WTC11 (cell line): ENCODE results near the gene GLYATL3. TPM values are rescaled to one million over a fixed set of nuclear protein-coding genes. Genes with fewer than 3 reads are reported as not detected.

ENCODE experiments used
- ATAC-seq: fragments of 200-7000 bp; cut with Tn5 transposase; 2 replicates; pipeline ENCODE4 v1.10.0; 2021; ENCODE audit warnings: mild to moderate bottlenecking, moderate library complexity
- CTCF ChIA-PET: fragments of 300-600 bp; sonication (Branson Sonifier 250); formaldehyde crosslinking; loops from one replicate; lab custom pipeline; 2021; ENCODE audit warnings: antibody characterized with exemption; lab: Charles Lee
- POLR2A ChIA-PET: fragments of 350-600 bp; sonication (Branson Sonifier 250); formaldehyde crosslinking; loops from one replicate; lab custom pipeline; 2021; ENCODE audit warnings: antibody characterized with exemption; lab: Charles Lee
- DNase-seq: peaks from one replicate; pipeline ENCODE4 v3.0.0; 2021; ENCODE audit warnings: low spot score
- H3K27ac Mint-ChIP-seq: 2 replicates; pipeline ENCODE4 v1.8.0; 2021; ENCODE audit warnings: mixed read lengths
- H3K27me3 Mint-ChIP-seq: 2 replicates; pipeline ENCODE4 v1.8.0; 2021; ENCODE audit warnings: low read depth, mild to moderate bottlenecking, moderate library complexity, mixed read lengths
- H3K36me3 Mint-ChIP-seq: 2 replicates; pipeline ENCODE4 v1.8.0; 2021; ENCODE audit warnings: mixed read lengths
- H3K4me1 Mint-ChIP-seq: 2 replicates; pipeline ENCODE4 v1.8.0; 2022; ENCODE audit warnings: mixed read lengths
- H3K4me3 Mint-ChIP-seq: 2 replicates; pipeline ENCODE4 v1.8.0; 2021; ENCODE audit warnings: mild to moderate bottlenecking, moderate library complexity, mixed read lengths
- H3K9me3 Mint-ChIP-seq: 2 replicates; pipeline ENCODE4 v1.8.0; 2021; ENCODE audit warnings: mixed read lengths
- ATF6 ChIP-seq: sonication (generic); formaldehyde crosslinking; IDR thresholded peaks from 2 replicates; pipeline ENCODE4 v1.8.1; 2023; ENCODE audit warnings: mild to moderate bottlenecking, missing genetic modification reagents
- CBFB ChIP-seq: sonication (generic); formaldehyde crosslinking; IDR thresholded peaks from 2 replicates; pipeline ENCODE4 v1.8.1; 2022; ENCODE audit warnings: mild to moderate bottlenecking, low read depth, missing genetic modification reagents
- CREB1 ChIP-seq: sonication (generic); formaldehyde crosslinking; IDR thresholded peaks from 2 replicates; pipeline ENCODE4 v1.8.0; 2023; ENCODE audit warnings: mild to moderate bottlenecking, missing genetic modification reagents
- E2F1 ChIP-seq: sonication (generic); formaldehyde crosslinking; IDR thresholded peaks from 2 replicates; pipeline ENCODE4 v1.8.0; 2022; ENCODE audit warnings: mild to moderate bottlenecking, missing genetic modification reagents
- FOXP1 ChIP-seq: sonication (generic); formaldehyde crosslinking; IDR thresholded peaks from 2 replicates; pipeline ENCODE4 v1.8.0; 2022; ENCODE audit warnings: missing genetic modification reagents, mild to moderate bottlenecking, moderate library complexity, borderline replicate concordance
- GTF2I ChIP-seq: fragments of 250-450 bp; sonication (Bioruptor Pico); conservative IDR thresholded peaks from 2 replicates; pipeline ENCODE4 v1.4.0; 2021; ENCODE audit warnings: mild to moderate bottlenecking
- HMGA2 ChIP-seq: fragments of 250-450 bp; sonication (Bioruptor Pico); IDR thresholded peaks from 2 replicates; pipeline ENCODE4 v1.4.0; 2021; ENCODE audit warnings: mild to moderate bottlenecking, moderate library complexity
- HMGXB4 ChIP-seq: sonication (generic); formaldehyde crosslinking; IDR thresholded peaks from 2 replicates; pipeline ENCODE4 v1.8.1; 2023; ENCODE audit warnings: mild to moderate bottlenecking, moderate library complexity, missing genetic modification reagents
- IRF2 ChIP-seq: sonication (generic); formaldehyde crosslinking; IDR thresholded peaks from 2 replicates; pipeline ENCODE4 v1.8.0; 2022; ENCODE audit warnings: low read depth, missing genetic modification reagents, borderline replicate concordance
- JUN ChIP-seq: sonication (generic); formaldehyde crosslinking; IDR thresholded peaks from 2 replicates; pipeline ENCODE4 v1.8.0; 2023; ENCODE audit warnings: mild to moderate bottlenecking, missing genetic modification reagents
- MXD4 ChIP-seq: fragments of 250-450 bp; sonication (Bioruptor Pico); IDR thresholded peaks from 2 replicates; pipeline ENCODE4 v1.8.0; 2021; ENCODE audit warnings: mild to moderate bottlenecking, moderate library complexity, borderline replicate concordance
- MYBL2 ChIP-seq: sonication (generic); formaldehyde crosslinking; IDR thresholded peaks from 2 replicates; pipeline ENCODE4 v1.8.1; 2023; ENCODE audit warnings: mild to moderate bottlenecking, moderate library complexity, missing genetic modification reagents
- NR2C2 ChIP-seq: sonication (generic); formaldehyde crosslinking; IDR thresholded peaks from 2 replicates; pipeline ENCODE4 v1.8.0; 2022; ENCODE audit warnings: mild to moderate bottlenecking, missing genetic modification reagents
- NR3C1 ChIP-seq: sonication (generic); formaldehyde crosslinking; conservative IDR thresholded peaks from 2 replicates; pipeline ENCODE4 v1.8.1; 2023; ENCODE audit warnings: low read depth, mild to moderate bottlenecking, missing genetic modification reagents
- PREB ChIP-seq: sonication (generic); formaldehyde crosslinking; IDR thresholded peaks from 2 replicates; pipeline ENCODE4 v1.8.1; 2022; ENCODE audit warnings: mild to moderate bottlenecking, missing genetic modification reagents, moderate library complexity, borderline replicate concordance
- RELA ChIP-seq: sonication (generic); formaldehyde crosslinking; IDR thresholded peaks from 2 replicates; pipeline ENCODE4 v1.8.1; 2022; ENCODE audit warnings: missing genetic modification reagents, mild to moderate bottlenecking, borderline replicate concordance
- RORB ChIP-seq: fragments of 250-450 bp; sonication (Bioruptor Pico); IDR thresholded peaks from 2 replicates; pipeline ENCODE4 v1.9.0; 2021; ENCODE audit warnings: mild to moderate bottlenecking
- SMAD3 ChIP-seq: sonication (generic); formaldehyde crosslinking; IDR thresholded peaks from 2 replicates; pipeline ENCODE4 v1.8.0; 2022; ENCODE audit warnings: missing genetic modification reagents, mild to moderate bottlenecking, borderline replicate concordance
- TEAD4 ChIP-seq: sonication (generic); formaldehyde crosslinking; IDR thresholded peaks from 2 replicates; pipeline ENCODE4 v1.8.0; 2022; ENCODE audit warnings: mild to moderate bottlenecking, missing genetic modification reagents
- TP53 ChIP-seq: sonication (generic); formaldehyde crosslinking; IDR thresholded peaks from 2 replicates; pipeline ENCODE4 v1.8.1; 2023; ENCODE audit warnings: mild to moderate bottlenecking, missing genetic modification reagents
- USF1 ChIP-seq: sonication (generic); formaldehyde crosslinking; IDR thresholded peaks from 2 replicates; pipeline ENCODE4 v1.8.0; 2022; ENCODE audit warnings: mild to moderate bottlenecking, missing genetic modification reagents
- ZNF671 ChIP-seq: fragments of 250-450 bp; sonication (Bioruptor Pico); IDR thresholded peaks from 2 replicates; pipeline ENCODE4 v1.8.0; 2021; ENCODE audit warnings: mild to moderate bottlenecking
- ZSCAN18 ChIP-seq: fragments of 250-450 bp; sonication (Bioruptor Pico); IDR thresholded peaks from 2 replicates; pipeline ENCODE4 v2.1.2; 2022; ENCODE audit warnings: mild to moderate bottlenecking, moderate library complexity
- total RNA-seq: library from RNA; stranded (reverse); gene quantifications from 3 replicates; pipeline ENCODE4 v1.2.3, GENCODE V29; 2021

Gene GLYATL3
- total RNA-seq, 1 experiment from 2014 or later: not detected

- Mint-ChIP-seq H3K4me1 (peaks cover 10% of the 10 kb centered on the region), H3K4me3 (no peak overlapping the region), H3K27me3 (no peaks in the 10 kb centered on the region), H3K27ac (no peak overlapping the region), H3K9me3 (no peaks in the 10 kb centered on the region), H3K36me3 (no peaks in the 10 kb centered on the region)
- ATAC-seq (no peak), DNase-seq (no peak)
- no peak for TF ChIP-seq ZSCAN18
- no peak for TF ChIP-seq TEAD4 (CRISPR knock-in tag)
- TF ChIP-seq USF1: no peak
- TF ChIP-seq SMAD3: no peak
- no peak for TF ChIP-seq NR2C2
- no peak for TF ChIP-seq TP53 (CRISPR knock-in tag)
- TF ChIP-seq ATF6 (CRISPR knock-in tag): no peak
- TF ChIP-seq E2F1: no peak
- TF ChIP-seq NR3C1 (CRISPR knock-in tag): no peak
- POLR2A ChIA-PET: no interaction called here
- CTCF ChIA-PET: no interaction called here
These were observed 15.1 kb downstream of the GLYATL3 start for GRCh38 chr6:49514571-49515484.

- H3K36me3 Mint-ChIP-seq: no peaks in the 10 kb centered on the region
- ATAC-seq (no peak), DNase-seq (no peak)
- no peak overlapping the region for H3K27ac Mint-ChIP-seq
- no peaks in the 10 kb centered on the region for H3K9me3 Mint-ChIP-seq
- no peak overlapping the region for H3K4me3 Mint-ChIP-seq
- TF ChIP-seq MXD4 (CRISPR knock-in tag): no peak
- TF ChIP-seq CBFB (CRISPR knock-in tag): no peak
- TF ChIP-seq RELA (CRISPR knock-in tag): no peak
- TF ChIP-seq NR2C2: no peak
- TF ChIP-seq CREB1: no peak
- TF ChIP-seq HMGXB4: no peak
- TF ChIP-seq FOXP1: no peak
- TF ChIP-seq GTF2I: no peak
- TF ChIP-seq MYBL2 (CRISPR knock-in tag): no peak
- no peak for TF ChIP-seq RORB (CRISPR knock-in tag)
- TF ChIP-seq PREB (CRISPR knock-in tag): no peak
- no peak for TF ChIP-seq IRF2 (CRISPR knock-in tag)
- no peak for TF ChIP-seq JUN
- TF ChIP-seq ZNF671 (CRISPR knock-in tag): no peak
- TF ChIP-seq HMGA2 (CRISPR knock-in tag): no peak
- CTCF ChIA-PET: no interaction called here
- H3K27me3 Mint-ChIP-seq: no peaks in the 10 kb centered on the region
- peaks cover 10% of the 10 kb centered on the region for H3K4me1 Mint-ChIP-seq
- POLR2A ChIA-PET: no interaction called here
These were observed 15.9 kb downstream of the GLYATL3 start for GRCh38 chr6:49515485-49516146.
